Measurements from ENCODE around the gene PDE6C.

- no peak for TF ChIP-seq CTCF (IDR thresholded peaks at IDR 0.05)
- TF ChIP-seq POLR2A (IDR thresholded peaks at IDR 0.05) = no peak
Observed at GRCh38 chr10:93615576-93616235, 3.4 kb downstream of the PDE6C start.
